Measurements from ENCODE around the gene RNF148.

RNF148 gene

DNA sequence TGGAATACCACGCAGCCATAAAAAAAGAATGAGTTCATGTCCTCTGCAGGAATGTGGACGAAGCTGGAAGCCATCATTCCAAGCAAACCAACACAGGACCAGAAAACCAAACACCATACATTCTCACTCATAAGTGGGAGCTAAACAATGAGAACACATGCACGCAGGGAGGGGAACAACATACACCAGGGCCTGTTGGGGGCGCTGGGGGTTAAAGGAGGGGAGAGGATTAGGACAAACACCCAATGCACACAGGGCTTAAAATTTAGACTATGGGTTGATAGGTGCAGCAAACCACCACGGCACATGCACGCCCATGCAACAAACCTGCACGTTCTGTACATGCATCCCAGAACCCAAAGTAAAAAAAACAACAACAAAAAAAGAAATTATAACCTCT is 27.1 kb downstream of the RNF148 start:
- Histone ChIP-seq H3K27me3 (replicated peaks; ENCODE audit: insufficient read depth, low read length) (no peaks in the 10 kb centered on the region), H2AFZ (ENCODE audit: low read length) (no peak overlapping the region), H4K20me1 (ENCODE audit: insufficient read depth, low read length) (no peaks in the 10 kb centered on the region), H3K9me2 (replicated peaks; ENCODE audit: insufficient read depth, low read length) (no peaks in the 10 kb centered on the region), H3K4me3 (ENCODE audit: low read length) (no peak overlapping the region), H3K79me2 (ENCODE audit: low read length) (peaks cover 24% of the 10 kb centered on the region), H3K9ac (ENCODE audit: low read length) (no peak overlapping the region), H3K36me3 (replicated peaks; ENCODE audit: insufficient read depth, low read length) (no peaks in the 10 kb centered on the region), H3K4me2 (ENCODE audit: low read depth, low read length) (no peak overlapping the region), H3K9me3 (replicated peaks; ENCODE audit: insufficient read depth, low read length) (no peaks in the 10 kb centered on the region), H3F3A (ENCODE audit: insufficient read depth, low read length) (no peaks in the 10 kb centered on the region), H3K27ac (ENCODE audit: low read length) (no peak overlapping the region), H3K4me1 (ENCODE audit: low read length) (no peaks in the 10 kb centered on the region)
- TF ChIP-seq EZH2phosphoT487 (IDR thresholded peaks at IDR 0.05; ENCODE audit: low read length) (no peak), EZH2 (optimal IDR thresholded peaks at IDR 0.05; ENCODE audit: low read depth, low read length) (no peak)
- TF ChIP-seq, protein P1, sequence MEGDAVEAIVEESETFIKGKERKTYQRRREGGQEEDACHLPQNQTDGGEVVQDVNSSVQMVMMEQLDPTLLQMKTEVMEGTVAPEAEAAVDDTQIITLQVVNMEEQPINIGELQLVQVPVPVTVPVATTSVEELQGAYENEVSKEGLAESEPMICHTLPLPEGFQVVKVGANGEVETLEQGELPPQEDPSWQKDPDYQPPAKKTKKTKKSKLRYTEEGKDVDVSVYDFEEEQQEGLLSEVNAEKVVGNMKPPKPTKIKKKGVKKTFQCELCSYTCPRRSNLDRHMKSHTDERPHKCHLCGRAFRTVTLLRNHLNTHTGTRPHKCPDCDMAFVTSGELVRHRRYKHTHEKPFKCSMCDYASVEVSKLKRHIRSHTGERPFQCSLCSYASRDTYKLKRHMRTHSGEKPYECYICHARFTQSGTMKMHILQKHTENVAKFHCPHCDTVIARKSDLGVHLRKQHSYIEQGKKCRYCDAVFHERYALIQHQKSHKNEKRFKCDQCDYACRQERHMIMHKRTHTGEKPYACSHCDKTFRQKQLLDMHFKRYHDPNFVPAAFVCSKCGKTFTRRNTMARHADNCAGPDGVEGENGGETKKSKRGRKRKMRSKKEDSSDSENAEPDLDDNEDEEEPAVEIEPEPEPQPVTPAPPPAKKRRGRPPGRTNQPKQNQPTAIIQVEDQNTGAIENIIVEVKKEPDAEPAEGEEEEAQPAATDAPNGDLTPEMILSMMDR (IDR thresholded peaks at IDR 0.05; ENCODE audit: low read length), result no peak
- no peak for DNase-seq

DNA sequence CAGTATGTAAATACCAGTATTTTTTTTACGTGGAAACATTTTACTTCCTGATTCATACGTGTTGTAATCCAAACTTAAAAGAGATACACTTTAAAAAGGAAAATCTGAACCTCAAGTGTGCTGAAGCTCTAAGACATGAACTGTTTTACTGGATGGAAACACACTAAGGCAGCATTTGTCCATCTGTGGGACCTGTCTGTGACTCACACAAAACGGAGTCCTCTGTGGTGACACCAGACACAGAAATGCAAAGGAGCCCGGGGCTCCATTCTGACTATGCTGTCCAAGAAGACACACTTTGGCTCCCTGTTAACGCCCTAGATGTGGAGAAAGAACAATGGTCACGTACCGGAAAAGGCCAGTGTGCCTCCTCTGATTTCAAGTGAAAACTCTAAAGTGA is 27.7 kb downstream of the RNF148 start:
- Histone ChIP-seq H2AFZ (ENCODE audit: low read length) (no peak overlapping the region), H4K20me1 (ENCODE audit: insufficient read depth, low read length) (no peaks in the 10 kb centered on the region), H3K4me3 (ENCODE audit: low read length) (no peak overlapping the region), H3K9me3 (replicated peaks; ENCODE audit: insufficient read depth, low read length) (no peaks in the 10 kb centered on the region), H3F3A (ENCODE audit: insufficient read depth, low read length) (no peaks in the 10 kb centered on the region), H3K36me3 (replicated peaks; ENCODE audit: insufficient read depth, low read length) (no peaks in the 10 kb centered on the region), H3K79me2 (ENCODE audit: low read length) (peaks cover 24% of the 10 kb centered on the region), H3K27me3 (replicated peaks; ENCODE audit: insufficient read depth, low read length) (no peaks in the 10 kb centered on the region), H3K27ac (ENCODE audit: low read length) (no peak overlapping the region), H3K9ac (ENCODE audit: low read length) (no peak overlapping the region), H3K9me2 (replicated peaks; ENCODE audit: insufficient read depth, low read length) (no peaks in the 10 kb centered on the region), H3K4me1 (ENCODE audit: low read length) (no peaks in the 10 kb centered on the region), H3K4me2 (ENCODE audit: low read depth, low read length) (no peak overlapping the region)
- no peak for DNase-seq
- TF ChIP-seq EZH2 (optimal IDR thresholded peaks at IDR 0.05; ENCODE audit: low read depth, low read length), result no peak

DNA sequence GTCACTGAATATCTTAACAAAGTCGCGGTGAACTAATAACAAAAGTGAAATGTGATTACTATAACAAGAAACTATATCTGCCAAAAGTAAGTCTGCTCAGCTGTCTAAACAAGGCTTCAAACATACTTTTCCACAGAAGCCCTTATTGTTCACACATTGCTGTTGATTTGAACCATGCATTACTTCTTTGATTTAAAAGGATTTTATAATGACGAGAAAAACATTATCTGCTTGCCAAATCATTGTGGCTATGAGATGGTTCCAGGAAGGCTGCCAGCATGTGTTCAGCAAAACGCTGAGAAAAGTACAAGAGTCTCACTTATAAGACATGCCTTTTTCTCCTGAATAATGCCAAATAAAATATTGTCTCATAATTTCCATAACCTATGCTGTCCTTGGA is 28.2 kb downstream of the RNF148 start:
- Histone ChIP-seq H3K4me3 (ENCODE audit: low read length) (no peak overlapping the region), H3F3A (ENCODE audit: insufficient read depth, low read length) (no peaks in the 10 kb centered on the region), H3K79me2 (ENCODE audit: low read length) (peaks cover 27% of the 10 kb centered on the region), H3K27ac (ENCODE audit: low read length) (no peak overlapping the region), H3K27me3 (replicated peaks; ENCODE audit: insufficient read depth, low read length) (no peaks in the 10 kb centered on the region), H3K4me1 (ENCODE audit: low read length) (no peaks in the 10 kb centered on the region), H3K36me3 (replicated peaks; ENCODE audit: insufficient read depth, low read length) (no peaks in the 10 kb centered on the region), H3K9me3 (replicated peaks; ENCODE audit: insufficient read depth, low read length) (no peaks in the 10 kb centered on the region), H3K9ac (ENCODE audit: low read length) (no peak overlapping the region), H3K4me2 (ENCODE audit: low read depth, low read length) (no peak overlapping the region), H3K9me2 (replicated peaks; ENCODE audit: insufficient read depth, low read length) (no peaks in the 10 kb centered on the region), H4K20me1 (ENCODE audit: insufficient read depth, low read length) (no peaks in the 10 kb centered on the region), H2AFZ (ENCODE audit: low read length) (no peak overlapping the region)
- DNase-seq, result no peak
- TF ChIP-seq EZH2 (optimal IDR thresholded peaks at IDR 0.05; ENCODE audit: low read depth, low read length), result no peak
- no peak for TF ChIP-seq EZH2phosphoT487 (IDR thresholded peaks at IDR 0.05; ENCODE audit: low read length)
- TF ChIP-seq, protein P1 (IDR thresholded peaks at IDR 0.05; ENCODE audit: low read length), result no peak

DNA sequence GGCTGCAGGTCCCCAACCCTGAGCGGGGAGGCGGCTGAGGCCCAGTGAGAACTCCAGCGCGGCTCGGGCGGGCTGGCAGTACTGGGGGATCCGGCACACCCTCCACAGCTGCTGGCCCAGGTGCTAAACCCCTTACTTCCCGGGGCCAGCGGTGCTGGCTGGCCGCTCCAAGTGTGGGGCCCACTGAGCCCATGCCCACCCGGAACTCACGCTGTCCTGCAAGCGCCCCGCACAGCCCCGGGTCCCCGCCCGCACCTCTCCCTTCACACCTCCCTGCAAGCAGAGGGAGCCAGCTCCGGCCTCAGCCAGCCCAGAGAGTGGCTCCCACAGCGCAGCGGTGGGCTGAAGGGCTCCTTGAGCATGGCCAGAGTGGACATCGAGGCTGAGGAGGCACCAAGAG is 28.8 kb downstream of the RNF148 start:
- Histone ChIP-seq H3K4me1 (ENCODE audit: low read length) (no peaks in the 10 kb centered on the region), H3K4me2 (ENCODE audit: low read depth, low read length) (no peak overlapping the region), H3K36me3 (replicated peaks; ENCODE audit: insufficient read depth, low read length) (no peaks in the 10 kb centered on the region), H3K79me2 (ENCODE audit: low read length) (peaks cover 30% of the 10 kb centered on the region), H2AFZ (ENCODE audit: low read length) (no peak overlapping the region), H3K9me3 (replicated peaks; ENCODE audit: insufficient read depth, low read length) (no peaks in the 10 kb centered on the region), H4K20me1 (ENCODE audit: insufficient read depth, low read length) (no peaks in the 10 kb centered on the region), H3K27ac (ENCODE audit: low read length) (no peak overlapping the region), H3K27me3 (replicated peaks; ENCODE audit: insufficient read depth, low read length) (no peaks in the 10 kb centered on the region), H3K9me2 (replicated peaks; ENCODE audit: insufficient read depth, low read length) (no peaks in the 10 kb centered on the region), H3K9ac (ENCODE audit: low read length) (no peak overlapping the region), H3K4me3 (ENCODE audit: low read length) (no peak overlapping the region), H3F3A (ENCODE audit: insufficient read depth, low read length) (no peaks in the 10 kb centered on the region)
- TF ChIP-seq, protein P1 (IDR thresholded peaks at IDR 0.05; ENCODE audit: low read length), result no peak
- TF ChIP-seq EZH2phosphoT487 (IDR thresholded peaks at IDR 0.05; ENCODE audit: low read length) (no peak), EZH2 (optimal IDR thresholded peaks at IDR 0.05; ENCODE audit: low read depth, low read length) (no peak)
- DNase-seq, result no peak
